ENCODE measurements around the gene PNPLA7. TPM values are rescaled to one million over a fixed set of nuclear protein-coding genes. Genes with fewer than 3 reads are reported as not detected.
A peak's percentile ranks its signal among the peaks of the same experiment; 100 is the strongest.

PNPLA7 gene
- total RNA-seq, 4 donors from 2014 or later = 4.5 to 10.5 (median 9.4) TPM

GRCh38 chr9:137428311-137428630 lies 121.9 kb downstream of the PNPLA7 start:
- intact Hi-C loops (cut with DNase I; ENCODE audit: low total_unique reads) = loop anchor here (10.0 kb wide), 1 partner anchor 943 kb away; the partner anchor contains the start of gene SEC16A
- no peak overlapping the region for H3K27ac ChIP-seq
- H3K4me1 ChIP-seq = peaks cover 5 to 19% of the 10 kb centered on the region in 2 donors
- H3K4me3 ChIP-seq = no peak overlapping the region
- in situ Hi-C loops (cut with MboI; ENCODE audit: low sequenced_read_pairs in 4 of 4) = no loop called here
- no peak for TF ChIP-seq POLR2A (IDR thresholded peaks at IDR 0.05)
- TF ChIP-seq, protein P1, sequence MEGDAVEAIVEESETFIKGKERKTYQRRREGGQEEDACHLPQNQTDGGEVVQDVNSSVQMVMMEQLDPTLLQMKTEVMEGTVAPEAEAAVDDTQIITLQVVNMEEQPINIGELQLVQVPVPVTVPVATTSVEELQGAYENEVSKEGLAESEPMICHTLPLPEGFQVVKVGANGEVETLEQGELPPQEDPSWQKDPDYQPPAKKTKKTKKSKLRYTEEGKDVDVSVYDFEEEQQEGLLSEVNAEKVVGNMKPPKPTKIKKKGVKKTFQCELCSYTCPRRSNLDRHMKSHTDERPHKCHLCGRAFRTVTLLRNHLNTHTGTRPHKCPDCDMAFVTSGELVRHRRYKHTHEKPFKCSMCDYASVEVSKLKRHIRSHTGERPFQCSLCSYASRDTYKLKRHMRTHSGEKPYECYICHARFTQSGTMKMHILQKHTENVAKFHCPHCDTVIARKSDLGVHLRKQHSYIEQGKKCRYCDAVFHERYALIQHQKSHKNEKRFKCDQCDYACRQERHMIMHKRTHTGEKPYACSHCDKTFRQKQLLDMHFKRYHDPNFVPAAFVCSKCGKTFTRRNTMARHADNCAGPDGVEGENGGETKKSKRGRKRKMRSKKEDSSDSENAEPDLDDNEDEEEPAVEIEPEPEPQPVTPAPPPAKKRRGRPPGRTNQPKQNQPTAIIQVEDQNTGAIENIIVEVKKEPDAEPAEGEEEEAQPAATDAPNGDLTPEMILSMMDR (IDR thresholded peaks at IDR 0.05 in 4 of 5, conservative IDR thresholded peaks at IDR 0.05 in 1 of 5) = no peak
- no peak for DNase-seq
- peaks cover 0 to 3% (median 0%) of the 10 kb centered on the region in 3 donors for H3K27me3 ChIP-seq
- H3K9me3 ChIP-seq = no peaks in the 10 kb centered on the region
- no peak for ATAC-seq
- no peaks in the 10 kb centered on the region for H3K36me3 ChIP-seq

DNA sequence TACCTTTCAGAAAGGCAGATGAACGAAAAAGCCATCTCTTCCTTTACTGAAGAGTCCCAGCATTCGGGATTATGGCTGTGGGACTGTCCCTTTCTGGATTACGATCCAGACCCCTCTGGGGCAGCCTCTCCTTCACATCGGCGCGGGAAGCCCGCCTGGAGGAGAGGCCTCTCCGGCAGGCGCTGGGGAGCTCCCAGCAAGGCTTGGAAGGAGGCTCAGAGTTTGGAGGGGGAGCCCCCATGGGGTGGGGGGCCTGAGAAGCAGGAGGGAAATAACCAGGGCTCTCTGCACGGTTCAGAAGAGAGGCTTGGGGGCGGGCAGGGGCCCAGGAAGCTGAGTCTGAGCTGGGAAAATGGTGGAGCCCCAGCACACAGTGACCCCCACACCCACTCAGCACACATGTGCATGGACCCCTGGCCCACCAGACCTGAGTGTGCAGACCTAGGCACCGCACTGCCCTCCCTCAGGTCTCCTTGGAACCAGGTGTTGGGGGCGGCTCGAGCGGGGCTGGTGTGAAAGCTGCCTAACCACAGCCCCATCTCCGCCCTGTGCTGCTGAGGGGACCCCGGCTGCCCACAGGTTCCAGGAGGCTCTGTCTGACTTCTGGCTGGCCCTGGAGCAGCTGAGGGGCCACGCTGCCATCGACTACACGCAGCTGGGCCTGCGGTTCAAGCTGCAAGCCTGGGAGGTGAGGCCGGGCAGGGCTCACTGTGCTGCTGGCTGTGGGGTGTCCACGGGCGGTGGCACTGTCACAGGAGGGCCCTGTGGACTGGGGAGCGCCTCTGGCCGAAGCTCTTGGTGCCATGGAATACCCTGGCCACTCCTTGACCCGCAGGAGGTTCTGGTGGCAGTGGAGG lies 122.5 kb downstream of the PNPLA7 start:
- no peaks in the 10 kb centered on the region for H3K9me3 ChIP-seq
- peaks cover 5 to 19% of the 10 kb centered on the region in 2 donors for H3K4me1 ChIP-seq
- peaks cover 0 to 3% (median 0%) of the 10 kb centered on the region in 3 donors for H3K27me3 ChIP-seq
- in situ Hi-C loops (cut with MboI; ENCODE audit: low sequenced_read_pairs in 4 of 4) = no loop called here
- H3K36me3 ChIP-seq = no peaks in the 10 kb centered on the region
- intact Hi-C loops (cut with DNase I; ENCODE audit: low total_unique reads) = loop anchor here (10.0 kb wide), 1 partner anchor 943 kb away; the partner anchor contains the start of gene SEC16A
- ATAC-seq = no peak
- H3K4me3 ChIP-seq = no peak overlapping the region
- no peak for TF ChIP-seq POLR2A (IDR thresholded peaks at IDR 0.05)
- TF ChIP-seq, protein P1 (IDR thresholded peaks at IDR 0.05 in 4 of 5, conservative IDR thresholded peaks at IDR 0.05 in 1 of 5) = no peak
- DNase-seq = no peak
- no peak overlapping the region for H3K27ac ChIP-seq

GRCh38 chr9:137426018-137426681 lies 124.1 kb downstream of the PNPLA7 start:
- no peaks in the 10 kb centered on the region for H3K36me3 ChIP-seq
- H3K9me3 ChIP-seq = no peaks in the 10 kb centered on the region
- in situ Hi-C loops (cut with MboI; ENCODE audit: low sequenced_read_pairs in 4 of 4) = no loop called here
- DNase-seq (no peak), ATAC-seq (no peak)
- peaks cover 0 to 3% (median 0%) of the 10 kb centered on the region in 3 donors for H3K27me3 ChIP-seq
- H3K4me3 ChIP-seq = no peak overlapping the region
- H3K4me1 ChIP-seq = peaks cover 14 to 29% of the 10 kb centered on the region in 2 donors
- TF ChIP-seq, protein P1 (IDR thresholded peaks at IDR 0.05 in 4 of 5, conservative IDR thresholded peaks at IDR 0.05 in 1 of 5) = no peak
- no peak for TF ChIP-seq POLR2A (IDR thresholded peaks at IDR 0.05)
- peak overlapping the region in 2 of 4 donors; percentile 53 to 75 for H3K27ac ChIP-seq
- intact Hi-C loops (cut with DNase I; ENCODE audit: low total_unique reads) = loop anchor here (10.0 kb wide), 1 partner anchor 941 kb away; the partner anchor contains the start of gene SEC16A

- Histone ChIP-seq H3K9me3 (no peaks in the 10 kb centered on the region), H3K4me1 (peaks cover 14 to 29% of the 10 kb centered on the region in 2 donors), H3K36me3 (no peaks in the 10 kb centered on the region), H3K27ac (peak overlapping the region; percentile 48 to 75 (median 58)), H3K4me3 (peak overlapping the region; percentile 69 to 91 (median 82)), H3K27me3 (no peaks in the 10 kb centered on the region)
- in situ Hi-C loops (cut with MboI; ENCODE audit: low sequenced_read_pairs in 4 of 4) = loop anchor here in 3 of 4 donors (25.0 kb wide), 1 partner anchor 136 kb away; the partner anchor contains the start of gene TOR4A (in 3 of the 3)
- DNase-seq (no peak), ATAC-seq (peak; percentile 50 to 51)
- TF ChIP-seq, protein P1 (IDR thresholded peaks at IDR 0.05 in 4 of 5, conservative IDR thresholded peaks at IDR 0.05 in 1 of 5) = peak in 2 of 5 experiments; percentile 29
- no peak for TF ChIP-seq POLR2A (IDR thresholded peaks at IDR 0.05)
- intact Hi-C loops (cut with DNase I; ENCODE audit: low total_unique reads) = loop anchor here (1.0 to 10.0 kb wide), 4 partner anchors 22 to 939 kb away; partner anchors contain the start of genes MRPL41, NSMF and SEC16A
Measured at GRCh38 chr9:137423514-137424291, 126.5 kb downstream of the PNPLA7 start.

Data from gastrocnemius medialis (tissue), 4 donors.